GM10266 (cell line): ENCODE measurements around the gene KLHL17.
A peak's percentile ranks its signal among the peaks of the same experiment; 100 is the strongest.

Experiments used
- DNase-seq: peaks from one replicate; pipeline ENCODE4 v3.0.0; 2012; ENCODE audit errors: extremely low spot score
- CTCF ChIP-seq: IDR thresholded peaks from 2 replicates; pipeline ENCODE4 v1.5.1; 2012; ENCODE audit warnings: mild to moderate bottlenecking, low read depth; ENCODE audit not compliant: control insufficient read depth, insufficient read depth; ENCODE audit errors: missing control alignments

Gene KLHL17

GRCh38 chr1:934991-935750, 25.2 kb upstream of the KLHL17 start:
- DNase-seq = no peak
- no peak for TF ChIP-seq CTCF

- TF ChIP-seq CTCF = no peak
- DNase-seq = no peak
Measured at GRCh38 chr1:935751-936231, 24.6 kb upstream of the KLHL17 start.

GRCh38 chr1:936348-937264, 23.8 kb upstream of the KLHL17 start:
- no peak for DNase-seq
- TF ChIP-seq CTCF = no peak

GRCh38 chr1:937521-937920, 22.9 kb upstream of the KLHL17 start:
- no peak for DNase-seq

GRCh38 chr1:938088-938683, 22.2 kb upstream of the KLHL17 start:
- TF ChIP-seq CTCF = peak; percentile 73
- DNase-seq = no peak

More at GRCh38 chr1:937521-937920, 22.9 kb upstream of the KLHL17 start:
- no peak for TF ChIP-seq CTCF

GRCh38 chr1:938711-939489, 21.5 kb upstream of the KLHL17 start:
- no peak for DNase-seq
- TF ChIP-seq CTCF = no peak
